HG02938 (cell line): Measurements from ENCODE around the gene MAPRE3.
A peak's percentile ranks its signal among the peaks of the same experiment; 100 is the strongest.
"Not testable (repeated sequence)": the region's sequence is repeated elsewhere in the genome, so short reads cannot be mapped to it uniquely, and the experiment has no call there.

ENCODE experiments used
- ATAC-seq: cut with Tn5 transposase; IDR thresholded peaks from one replicate; pipeline ENCODE4 v1.9.1; 2021; ENCODE audit warnings: mild to moderate bottlenecking, moderate library complexity; ENCODE audit not compliant: unreplicated experiment

Gene MAPRE3

DNA sequence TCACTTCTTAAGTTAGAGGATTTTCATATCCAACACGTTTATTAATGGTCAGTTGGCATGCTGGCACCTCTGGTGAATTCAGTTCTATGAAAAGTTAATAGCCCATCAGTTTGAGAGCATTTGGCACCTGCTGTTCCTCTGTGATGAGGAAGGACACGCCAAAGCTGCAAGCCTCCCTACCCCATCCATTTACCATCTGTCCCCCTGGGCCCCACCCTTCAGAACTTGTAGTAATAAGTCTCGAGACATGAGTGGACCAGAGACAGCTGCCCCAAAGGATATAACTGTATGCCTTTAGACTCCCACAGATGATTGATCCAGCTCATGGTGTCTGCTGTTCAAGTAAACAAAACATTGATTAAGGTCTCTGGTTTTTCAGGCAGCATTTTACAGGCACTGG is 94.7 kb downstream of the MAPRE3 start:
- no peak for ATAC-seq

DNA sequence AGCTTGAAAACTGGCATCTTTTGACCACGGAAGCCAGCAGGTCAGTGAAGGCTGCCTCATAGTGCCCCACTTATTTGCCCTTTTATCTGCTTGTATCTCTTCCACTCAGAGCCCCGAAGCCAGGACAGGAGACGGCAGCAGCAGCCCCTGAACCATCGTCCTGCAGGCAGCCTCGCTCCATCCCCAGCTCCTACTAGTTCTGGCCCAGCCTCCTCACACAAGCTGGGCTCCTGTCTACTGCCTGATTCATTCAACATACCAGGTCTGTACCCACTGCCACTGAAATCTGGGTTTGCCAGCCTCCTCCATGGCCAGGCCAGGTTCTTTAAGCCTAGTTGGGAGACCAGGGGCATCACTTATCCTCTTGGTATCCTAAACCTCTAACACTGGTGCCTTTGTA is 96.9 kb downstream of the MAPRE3 start:
- ATAC-seq: no peak

DNA sequence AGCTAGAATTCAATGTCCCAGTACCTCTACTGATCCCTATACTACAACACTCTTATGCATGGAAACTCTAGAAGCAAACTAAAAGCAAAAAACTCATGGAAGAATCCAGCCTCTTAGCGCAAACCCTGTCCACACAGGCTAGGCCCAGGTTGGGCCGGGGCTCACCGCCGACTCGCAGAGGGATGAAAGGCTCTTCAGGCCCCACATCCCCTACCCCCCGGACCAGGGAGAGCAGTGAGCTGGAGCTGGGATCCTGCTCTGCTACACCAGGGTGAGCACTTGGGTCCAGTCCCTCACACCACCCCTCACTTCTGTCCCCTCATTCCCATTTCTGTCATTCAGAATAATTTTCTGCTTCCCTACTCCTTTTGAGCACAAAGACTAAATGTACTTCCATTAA is 99.0 kb downstream of the MAPRE3 start:
- no peak for ATAC-seq

DNA sequence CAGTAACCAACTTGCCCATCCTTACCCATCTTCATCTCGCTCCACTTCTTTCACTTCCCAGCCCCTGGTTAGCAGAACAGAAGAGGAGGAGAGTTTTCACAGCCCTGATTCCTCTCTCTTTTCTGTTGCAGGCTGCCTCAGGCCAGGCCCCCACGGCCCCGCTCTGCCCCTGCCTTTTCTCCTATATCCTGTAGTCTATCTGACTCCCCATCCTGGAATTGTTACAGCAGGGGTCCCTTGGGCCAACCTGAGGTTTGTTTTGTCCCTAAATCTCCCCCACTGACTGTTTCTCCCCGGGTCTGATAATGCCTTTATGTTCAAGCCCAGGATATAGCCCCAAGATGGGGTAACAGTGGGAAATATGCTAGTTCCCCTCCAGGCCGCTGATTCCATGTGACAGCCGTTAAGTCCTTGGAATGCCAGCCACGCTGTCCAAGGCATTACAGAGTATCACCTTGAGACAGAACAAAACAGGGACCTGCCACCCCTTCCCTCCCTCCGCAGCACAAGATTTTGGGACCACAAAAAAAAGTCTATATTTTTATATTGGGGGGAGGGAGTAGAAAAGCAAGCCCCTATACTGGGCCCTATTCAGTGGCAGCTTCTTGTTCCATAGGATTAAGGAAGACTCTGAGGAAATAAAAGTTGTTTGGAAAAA is 99.7 kb downstream of the MAPRE3 start:
- no peak for ATAC-seq

DNA sequence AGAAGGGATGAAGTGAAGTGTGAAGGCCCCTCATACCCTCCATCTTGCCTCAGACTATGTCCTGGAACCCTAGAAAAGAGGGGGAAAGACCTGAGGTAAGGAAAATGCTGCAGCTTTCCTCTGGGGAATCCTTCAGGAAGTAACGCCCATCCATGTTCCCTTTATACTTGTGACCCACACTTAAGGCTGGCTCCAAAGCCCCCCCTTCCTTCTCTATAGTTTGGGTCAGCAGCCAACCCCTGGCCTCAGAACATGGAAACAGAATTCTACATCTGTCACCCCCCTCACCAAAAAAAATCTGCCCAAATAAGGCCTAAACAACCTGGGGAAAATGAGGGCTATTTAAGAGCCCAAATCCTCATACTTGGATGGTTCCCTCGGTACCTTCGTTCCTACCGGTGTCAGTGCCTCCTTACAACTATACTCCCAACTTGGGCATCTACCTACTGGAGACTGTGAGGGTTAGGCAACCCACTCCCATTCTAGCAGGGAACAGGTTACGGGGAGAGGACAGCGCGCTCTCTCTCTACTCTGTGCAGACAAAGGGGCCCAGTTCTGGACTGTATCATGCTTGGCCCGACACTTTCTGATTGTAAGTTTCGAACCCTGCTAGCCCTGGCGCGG is 100.3 kb downstream of the MAPRE3 start:
- ATAC-seq: peak; percentile 14

DNA sequence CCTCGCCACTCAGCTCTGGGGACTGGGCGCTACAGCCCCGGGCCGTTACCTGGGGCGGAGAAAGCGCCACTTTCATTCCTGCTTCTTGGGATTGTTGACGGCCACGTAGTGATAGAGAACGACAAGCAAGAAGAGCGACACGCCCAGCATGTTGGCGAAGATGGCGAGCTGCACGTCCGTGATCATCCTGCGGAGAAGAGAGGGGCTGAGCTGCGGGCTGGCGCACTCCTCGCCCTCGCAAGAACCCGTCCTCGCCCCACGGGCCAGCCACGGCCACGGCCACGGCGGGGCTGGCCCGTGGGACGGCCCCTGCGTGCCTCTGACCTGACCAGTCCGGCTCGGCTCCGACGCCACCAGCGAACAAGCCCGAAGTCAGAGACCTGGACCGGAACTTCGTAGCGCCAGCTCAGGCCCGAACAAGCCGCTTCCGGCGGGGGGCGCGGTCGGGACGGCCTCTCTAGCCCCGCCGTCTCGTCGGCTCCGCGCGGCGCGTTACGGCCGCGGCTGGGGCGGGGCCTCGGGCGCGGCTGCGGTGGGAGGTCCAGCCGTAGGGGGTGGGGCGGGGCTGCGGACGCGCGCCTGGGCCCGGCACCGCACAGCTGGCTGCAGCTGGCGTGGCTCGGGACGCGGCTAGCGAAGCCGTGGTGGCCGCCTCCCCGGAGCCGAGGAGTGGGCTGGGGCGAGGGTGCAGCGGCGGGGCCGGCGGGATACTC is 101.0 kb downstream of the MAPRE3 start, which contains the start of gene OST4:
OST4 (minus strand) TSS at position 378 of the 713 bp plus-strand sequence.
- peak; percentile 78 for ATAC-seq

DNA sequence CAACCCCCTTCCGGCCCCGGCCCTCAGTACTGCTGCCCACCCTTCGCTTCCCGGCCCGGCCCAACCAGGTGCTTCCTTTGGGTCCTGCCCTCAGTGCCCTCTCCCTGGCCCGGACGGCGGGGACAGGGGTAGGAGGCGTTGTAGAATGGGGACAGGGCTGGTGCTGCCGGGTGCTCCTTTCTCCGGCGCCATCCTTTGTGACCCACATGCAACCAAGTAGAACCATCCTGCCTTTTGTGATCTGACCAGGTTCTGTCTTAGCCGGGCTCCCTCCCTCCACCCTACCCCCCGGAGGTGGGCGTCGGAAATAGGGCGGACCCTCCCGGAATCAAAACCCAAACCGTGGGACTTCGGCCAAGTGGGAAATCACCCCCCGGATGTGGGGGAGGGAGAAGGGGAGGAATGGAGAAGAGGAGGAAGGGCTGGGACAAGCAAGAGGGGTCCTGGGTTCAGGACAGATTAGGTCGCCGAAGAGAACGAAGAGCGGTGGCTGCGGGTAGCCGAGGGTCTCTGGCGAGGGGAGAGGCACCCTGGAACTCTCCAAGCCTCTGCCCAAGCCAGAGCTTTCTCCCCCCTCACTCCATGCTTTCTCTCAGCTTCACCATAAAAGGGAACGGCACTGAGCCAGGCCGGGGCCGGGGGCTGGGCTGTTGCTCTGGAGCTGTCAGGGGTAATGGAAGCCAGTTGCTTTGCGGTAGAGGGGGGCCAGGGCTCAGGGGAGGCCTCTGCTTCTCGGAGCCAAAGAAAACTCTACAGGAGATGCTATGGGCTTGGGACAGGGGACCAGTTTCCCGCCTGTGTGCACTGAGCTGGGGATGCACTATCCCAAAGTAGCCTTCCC is 101.8 kb downstream of the MAPRE3 start:
- ATAC-seq: peak; percentile 25

DNA sequence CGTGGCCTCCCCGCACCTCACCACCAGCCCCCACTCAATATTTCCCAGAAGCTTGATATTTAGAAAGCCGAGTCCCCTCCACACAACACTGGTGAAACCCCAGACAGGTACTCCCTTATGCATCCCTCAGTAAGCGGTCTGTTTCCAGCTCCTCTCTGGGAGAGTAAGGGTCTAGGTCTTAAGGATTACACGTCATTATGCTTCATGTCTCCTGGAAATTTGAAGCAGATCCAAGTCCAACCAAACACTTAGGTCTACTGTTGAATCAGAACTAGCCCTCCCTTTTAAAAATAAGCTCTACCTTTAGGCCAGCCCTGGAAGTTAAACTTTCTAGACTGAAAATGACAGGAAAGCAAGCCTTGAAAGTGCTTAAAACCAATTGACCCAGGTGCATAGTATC is 102.5 kb downstream of the MAPRE3 start:
- no peak for ATAC-seq

DNA sequence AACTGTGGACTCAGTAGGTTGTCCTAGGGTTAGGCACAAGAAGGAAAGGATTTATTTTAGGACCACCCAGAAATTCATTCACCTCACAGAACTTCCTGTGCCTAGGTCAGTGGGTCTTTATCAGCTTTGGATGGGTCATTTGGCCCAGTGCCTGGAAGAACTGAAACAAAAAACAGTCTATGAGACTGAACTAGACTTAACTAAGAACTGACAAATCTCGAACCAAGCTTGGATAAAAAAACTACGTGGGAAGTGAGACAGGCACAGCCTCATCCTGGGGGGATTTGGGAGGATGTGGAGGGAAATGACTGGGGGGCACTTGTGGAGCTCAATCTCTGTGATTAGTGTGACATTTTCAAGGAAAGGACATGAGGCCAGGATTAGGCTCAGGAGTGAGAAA is 103.3 kb downstream of the MAPRE3 start:
- no peak for ATAC-seq

DNA sequence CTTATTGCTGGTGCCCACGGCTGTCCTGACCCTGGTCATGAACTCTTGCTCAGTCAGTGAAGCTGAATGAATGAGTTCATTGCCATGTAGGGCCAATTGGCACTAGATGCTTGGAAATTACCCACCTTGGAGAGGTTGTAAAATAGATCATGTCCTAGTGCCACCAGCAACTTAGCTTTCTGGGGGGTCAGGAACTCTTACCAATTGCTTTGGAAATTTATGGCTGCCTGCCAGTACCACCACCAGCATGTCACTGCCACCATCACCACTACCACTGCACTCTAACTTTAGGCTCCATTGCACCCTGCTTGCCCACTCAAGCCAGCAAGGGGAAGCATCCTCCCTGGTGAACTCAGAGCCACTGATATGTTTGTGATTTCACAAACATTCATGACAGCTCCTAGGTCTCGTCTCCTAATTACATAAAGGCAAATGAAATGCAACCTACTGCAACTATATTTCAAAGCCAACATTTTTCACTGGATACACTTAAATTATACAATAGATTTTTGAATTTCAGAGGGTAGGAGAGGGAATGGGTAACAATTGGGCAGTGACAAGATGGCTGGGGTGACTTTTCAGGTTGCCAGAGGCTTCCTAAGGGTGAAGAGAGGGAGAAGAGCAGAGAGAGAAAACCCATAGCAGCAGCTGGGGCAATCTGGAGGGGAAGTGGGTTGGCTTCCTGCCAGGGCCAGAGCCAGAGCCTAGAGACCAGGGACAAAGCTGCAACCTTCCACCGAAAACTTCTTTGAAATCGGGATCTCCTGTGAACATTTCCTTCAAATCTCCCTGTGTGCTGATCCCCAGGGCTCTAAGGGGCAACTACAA is 104.5 kb downstream of the MAPRE3 start:
- ATAC-seq: no peak

DNA sequence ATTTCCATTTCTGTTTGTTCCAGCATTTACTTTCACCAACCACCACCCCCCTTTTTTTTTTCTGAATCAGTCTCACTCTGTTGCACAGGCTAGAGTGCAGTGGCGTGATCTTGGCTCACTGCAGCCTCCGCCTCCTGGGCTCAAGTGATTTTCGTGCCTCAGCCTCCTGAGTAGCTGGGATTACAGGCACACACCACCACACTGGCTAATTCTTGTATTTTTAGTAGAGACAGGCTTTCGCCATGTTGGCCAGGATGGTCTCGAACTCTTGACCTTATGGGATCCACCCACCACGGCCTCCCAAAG is 105.1 kb downstream of the MAPRE3 start:
- ATAC-seq: not testable (repeated sequence)

DNA sequence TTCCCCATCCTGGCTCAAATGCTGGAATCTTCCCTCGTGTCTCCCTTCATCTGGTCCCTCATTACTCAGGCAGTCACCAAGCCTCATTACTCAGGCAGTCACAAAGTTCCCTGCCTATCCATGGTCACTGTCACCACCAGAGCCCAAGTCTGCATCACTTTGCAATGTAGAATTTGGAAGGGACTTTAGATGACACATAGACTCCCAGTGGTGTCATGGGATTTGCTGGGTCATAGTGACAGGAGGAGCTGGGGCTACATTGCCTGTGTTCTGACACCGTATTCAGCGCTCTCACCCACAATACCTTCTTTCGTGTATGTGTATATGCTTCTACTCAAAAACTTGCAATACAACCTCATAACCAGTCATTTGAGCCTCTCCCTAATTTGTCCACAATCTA is 105.9 kb downstream of the MAPRE3 start:
- no peak for ATAC-seq
